GM21619 (cell line): ENCODE data around the gene FAM240A.

Experiments used
- ATAC-seq: cut with Tn5 transposase; IDR thresholded peaks from one replicate; pipeline ENCODE4 v1.9.1; 2021; ENCODE audit not compliant: unreplicated experiment

FAM240A gene

DNA sequence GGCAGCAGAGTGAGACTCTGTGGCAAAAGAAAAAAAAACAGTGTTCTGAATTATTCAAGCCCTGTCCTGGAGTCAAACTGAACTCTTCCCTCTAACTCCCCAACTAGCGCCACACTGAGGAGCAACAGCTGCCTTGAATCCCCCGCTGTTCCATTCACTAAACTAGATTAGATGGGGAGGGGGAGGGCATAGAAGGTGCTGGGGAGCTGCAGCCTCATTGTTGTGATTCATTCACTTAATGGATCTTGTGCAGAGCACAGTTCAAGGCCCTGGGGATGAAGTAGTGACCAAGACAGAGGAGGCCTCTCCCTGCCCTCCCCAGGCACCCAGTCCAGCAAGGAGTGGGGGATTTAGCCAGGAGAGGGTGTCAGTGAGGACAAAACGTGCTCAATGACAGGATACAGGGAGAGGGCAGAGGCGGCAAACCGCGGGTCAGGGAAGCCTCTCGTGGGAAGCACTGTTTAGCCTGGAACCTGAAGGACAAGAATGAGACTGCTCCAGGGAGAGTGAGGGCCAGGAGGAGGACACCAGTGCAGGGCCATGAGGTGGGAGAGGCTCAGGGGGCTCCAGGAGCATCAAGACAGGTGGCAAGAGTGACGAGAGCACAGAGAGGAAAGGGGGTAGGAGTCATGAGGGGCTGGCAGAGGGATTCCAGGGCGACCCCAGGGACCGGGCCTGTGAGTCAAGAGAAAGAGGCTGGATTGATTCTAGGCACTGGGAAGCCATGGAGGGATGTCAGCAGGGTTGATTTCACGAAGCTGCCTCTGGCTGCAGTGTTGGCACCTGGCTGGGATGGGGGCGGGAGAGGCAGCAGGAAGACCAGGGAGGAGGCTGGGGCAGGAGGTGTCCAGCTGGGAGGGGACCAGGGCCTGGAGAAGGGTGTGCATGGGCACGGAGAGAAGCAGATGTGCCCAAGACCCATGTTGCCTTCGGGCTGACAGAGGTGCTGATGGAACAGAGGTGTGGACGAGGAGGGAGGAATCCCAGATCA is 49.7 kb downstream of the FAM240A start:
- no peak for ATAC-seq

DNA sequence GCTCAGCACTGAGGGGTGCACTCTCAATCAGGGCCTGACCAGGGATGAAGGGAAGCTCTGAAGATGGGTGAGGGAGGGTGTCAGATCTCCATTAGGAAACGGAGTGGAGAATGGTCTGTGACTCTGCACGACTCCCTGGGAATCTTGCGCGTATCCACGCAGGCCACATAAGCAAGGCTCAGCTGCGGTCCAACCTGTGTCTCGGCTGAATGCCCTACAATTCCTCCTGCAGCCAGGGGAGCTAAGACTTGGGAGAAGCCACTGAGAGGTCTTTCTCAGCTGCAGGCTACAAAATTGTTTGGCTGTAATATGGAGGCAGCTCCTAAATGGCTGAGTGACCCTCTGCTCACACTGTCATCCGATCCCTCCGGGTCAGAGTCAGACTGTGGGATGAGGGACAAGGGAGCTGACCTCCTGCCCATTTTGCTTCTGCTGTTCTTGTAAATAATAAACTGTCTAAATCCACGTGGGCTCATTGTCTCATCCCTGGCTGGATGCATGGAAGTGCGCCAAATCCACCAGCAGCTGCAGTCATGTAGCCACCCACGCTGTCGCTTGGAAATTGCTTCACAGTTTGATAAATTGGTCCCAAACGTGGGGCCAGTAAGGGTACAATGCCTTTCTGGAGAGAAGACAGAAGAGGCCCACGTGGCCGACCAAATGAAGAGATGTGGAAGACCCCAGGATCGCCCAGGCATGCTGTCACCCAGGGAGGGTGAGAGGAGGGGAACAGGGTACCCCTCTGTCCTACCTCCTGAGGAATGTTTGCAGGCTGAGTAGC is 50.6 kb downstream of the FAM240A start:
- no peak for ATAC-seq

DNA sequence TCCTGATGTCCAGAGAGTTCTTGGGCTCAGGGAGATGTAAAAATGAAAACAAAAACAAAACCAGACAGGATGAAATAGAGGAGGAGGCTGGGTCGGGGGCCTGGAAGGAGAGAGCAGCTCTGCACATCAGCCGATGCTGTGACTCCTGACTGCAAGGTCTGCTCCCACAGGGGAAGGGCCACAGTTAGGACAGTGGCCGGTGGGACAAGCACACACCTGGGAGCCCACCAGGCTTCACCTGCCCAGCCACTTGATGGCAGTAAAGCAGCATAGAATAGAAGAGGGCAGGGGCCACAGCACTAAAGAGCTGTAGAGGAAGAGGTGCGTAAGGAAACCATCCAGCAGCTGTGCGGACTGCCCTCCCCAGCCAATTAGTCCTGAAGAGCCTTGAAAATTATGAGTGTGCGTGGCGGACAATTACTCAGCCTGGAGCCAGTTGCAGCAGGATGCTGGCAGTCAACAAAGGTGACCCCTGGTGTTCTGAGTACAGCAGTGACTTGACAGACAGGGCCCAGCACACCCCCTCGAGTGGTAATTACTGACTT is 51.3 kb downstream of the FAM240A start:
- ATAC-seq: no peak

- ATAC-seq: no peak
Measured at GRCh38 chr3:46664188-46664970, 52.1 kb downstream of the FAM240A start.

DNA sequence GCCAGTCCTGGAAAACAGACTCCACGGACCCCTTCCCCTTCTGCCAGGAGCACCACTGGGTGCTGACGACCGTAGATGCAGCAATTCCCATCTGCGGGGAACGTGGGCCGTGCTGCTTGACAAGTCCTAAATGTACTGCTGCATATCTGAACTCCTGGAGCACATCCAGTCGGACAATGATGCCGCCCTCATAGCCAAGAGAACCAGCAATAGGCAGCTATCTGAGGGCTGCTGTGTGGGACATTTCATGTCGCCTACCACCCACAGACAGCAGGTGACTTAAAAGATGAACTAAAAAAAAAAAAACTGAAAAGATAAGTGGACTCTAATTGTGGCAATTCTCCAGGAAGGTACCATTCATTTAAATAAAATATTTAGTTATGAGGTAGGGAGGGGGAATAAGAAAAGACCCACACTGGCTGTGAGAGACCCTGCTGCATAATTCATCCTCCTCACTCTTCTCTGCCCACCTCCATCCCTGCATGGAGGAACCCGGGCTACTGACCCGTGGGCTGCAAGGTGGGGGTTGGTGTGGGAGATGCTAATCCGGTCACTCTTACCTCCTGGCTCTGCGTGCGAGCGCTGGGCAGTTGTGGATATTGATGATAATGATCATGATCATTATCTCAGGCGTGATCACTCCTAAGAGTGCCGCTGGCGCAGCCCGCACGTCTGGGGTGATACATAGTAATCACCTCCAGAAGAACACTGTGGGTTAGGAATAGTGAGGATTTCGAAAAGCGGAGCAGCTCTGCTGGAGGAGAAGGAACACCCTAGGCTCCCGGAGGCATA is 52.8 kb downstream of the FAM240A start:
- no peak for ATAC-seq

DNA sequence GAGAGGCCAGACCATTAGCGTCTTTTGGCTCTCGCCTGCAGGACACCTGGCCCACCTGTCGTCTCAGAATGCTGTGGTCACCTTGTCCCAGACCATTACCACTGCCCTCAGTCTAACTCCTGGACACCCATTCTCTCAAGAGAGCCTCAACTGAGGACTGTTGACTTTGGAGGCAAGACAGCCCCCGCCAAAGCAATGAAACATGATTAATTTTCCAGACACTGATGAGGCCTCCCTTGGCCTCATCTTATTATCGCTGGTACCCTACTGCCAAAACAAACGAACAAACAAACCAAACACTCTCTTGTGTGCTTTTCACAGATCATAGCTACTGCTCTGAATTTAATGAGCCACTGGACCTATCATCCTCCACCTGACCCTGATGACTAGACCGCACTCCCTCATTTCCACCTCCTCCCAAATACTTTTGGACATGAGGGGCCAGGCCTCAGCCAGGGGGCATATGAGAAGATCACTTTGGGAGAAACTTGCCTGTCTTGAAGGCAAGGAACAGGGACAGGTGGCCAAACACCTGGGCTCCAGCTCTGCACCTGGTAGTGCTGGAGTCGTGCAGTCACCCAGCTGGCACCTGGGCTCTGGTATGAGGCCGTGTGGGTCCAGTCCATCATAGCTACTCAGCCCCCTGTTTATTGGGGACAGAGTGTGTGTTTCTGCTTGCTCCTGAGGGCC is 53.6 kb downstream of the FAM240A start:
- no peak for ATAC-seq

- ATAC-seq: no peak
Measured at GRCh38 chr3:46666453-46666845, 54.1 kb downstream of the FAM240A start.

- no peak for ATAC-seq
Measured at GRCh38 chr3:46667061-46667621, 54.8 kb downstream of the FAM240A start.

DNA sequence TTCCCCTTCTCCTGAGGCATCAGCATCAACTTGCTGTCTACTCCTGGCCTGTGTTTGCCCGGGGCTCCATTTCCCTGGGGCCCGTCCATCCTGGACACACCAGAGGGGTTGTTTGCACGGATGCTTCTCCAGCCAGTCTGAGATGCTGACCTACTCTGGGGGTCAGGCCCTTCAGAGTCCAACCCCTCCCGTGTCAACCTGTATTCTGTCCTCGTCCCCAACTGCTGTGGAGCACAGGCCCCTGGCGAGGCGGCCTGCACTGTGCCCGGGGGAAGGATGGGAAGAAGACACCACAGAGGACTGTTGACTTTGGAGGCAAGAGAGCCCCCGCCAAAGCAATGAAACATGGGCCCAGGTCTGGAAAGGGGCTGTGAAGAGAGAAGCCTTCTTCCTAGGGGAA is 55.3 kb downstream of the FAM240A start:
- ATAC-seq: no peak

- ATAC-seq: no peak
Measured at GRCh38 chr3:46668116-46668515, 55.8 kb downstream of the FAM240A start.

- no peak for ATAC-seq
Measured at GRCh38 chr3:46668591-46668990, 56.3 kb downstream of the FAM240A start.

GRCh38 chr3:46669191-46669999 is 57.1 kb downstream of the FAM240A start:
- ATAC-seq: no peak

- ATAC-seq: no peak
Measured at GRCh38 chr3:46670000-46670890, 57.9 kb downstream of the FAM240A start.

DNA sequence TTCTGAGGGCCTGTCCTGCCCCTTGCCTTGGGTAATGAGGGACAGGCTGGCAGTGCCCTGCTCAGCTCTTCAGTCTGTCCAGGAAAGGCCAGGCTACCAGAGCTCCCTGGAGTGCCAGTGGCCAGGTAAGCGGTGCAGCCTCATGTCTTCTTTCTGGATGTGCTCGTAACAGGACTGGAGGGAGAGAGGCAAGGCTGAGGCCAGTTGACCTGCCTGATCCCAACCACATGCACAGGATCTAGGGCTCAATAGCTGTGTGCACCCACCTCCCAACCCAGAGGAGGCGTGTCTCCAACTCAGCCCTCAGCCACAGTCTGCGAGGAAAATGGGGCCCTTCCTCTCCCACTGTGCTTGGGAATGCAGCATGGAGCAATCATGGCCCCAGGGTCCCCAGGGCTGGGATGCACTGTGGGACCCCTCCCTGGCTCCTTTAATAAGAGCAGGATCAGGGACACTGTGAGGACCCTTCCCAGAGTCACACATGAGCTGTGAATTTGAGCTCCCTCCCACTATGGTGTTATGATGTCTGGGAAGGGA is 58.6 kb downstream of the FAM240A start:
- no peak for ATAC-seq

- no peak for ATAC-seq
Measured at GRCh38 chr3:46671541-46672348, 59.4 kb downstream of the FAM240A start.

DNA sequence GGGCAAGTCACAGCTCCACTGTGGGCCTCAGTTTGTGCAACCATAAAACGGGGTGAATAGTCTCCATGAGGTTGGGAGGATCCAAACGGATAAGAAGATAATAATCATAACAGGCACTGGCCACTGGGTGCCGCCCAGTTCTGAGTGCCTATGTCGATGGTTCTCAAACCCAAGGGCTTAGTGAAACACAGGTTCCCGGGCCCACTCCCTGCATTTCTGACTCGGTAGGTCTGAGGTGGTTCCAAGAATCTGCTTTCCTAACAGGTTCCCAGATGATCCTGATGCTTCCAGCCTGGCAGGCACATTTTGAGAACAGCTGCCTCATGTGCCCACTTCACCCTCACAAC is 60.0 kb downstream of the FAM240A start:
- ATAC-seq: no peak
